ENCODE results near the gene CIBAR2.

Gene CIBAR2

GRCh38 chr16:85083051-85083639, 29.1 kb downstream of the CIBAR2 start:
- DNase-seq (ENCODE audit: low read depth) = no peak
- no peak for TF ChIP-seq CTCF (conservative IDR thresholded peaks at IDR 0.05; ENCODE audit: low read depth, low read length)
- no peak overlapping the region for H3K4me3 ChIP-seq (ENCODE audit: low read length)

- DNase-seq (ENCODE audit: low read depth) = no peak
- TF ChIP-seq CTCF (conservative IDR thresholded peaks at IDR 0.05; ENCODE audit: low read depth, low read length) = no peak
- H3K4me3 ChIP-seq (ENCODE audit: low read length) = no peak overlapping the region
Observed at GRCh38 chr16:85082173-85083050, 29.9 kb downstream of the CIBAR2 start.

GRCh38 chr16:85081765-85082164, 30.5 kb downstream of the CIBAR2 start:
- no peak overlapping the region for H3K4me3 ChIP-seq (ENCODE audit: low read length)
- DNase-seq (ENCODE audit: low read depth) = no peak
- TF ChIP-seq CTCF (conservative IDR thresholded peaks at IDR 0.05; ENCODE audit: low read depth, low read length) = no peak

DNA sequence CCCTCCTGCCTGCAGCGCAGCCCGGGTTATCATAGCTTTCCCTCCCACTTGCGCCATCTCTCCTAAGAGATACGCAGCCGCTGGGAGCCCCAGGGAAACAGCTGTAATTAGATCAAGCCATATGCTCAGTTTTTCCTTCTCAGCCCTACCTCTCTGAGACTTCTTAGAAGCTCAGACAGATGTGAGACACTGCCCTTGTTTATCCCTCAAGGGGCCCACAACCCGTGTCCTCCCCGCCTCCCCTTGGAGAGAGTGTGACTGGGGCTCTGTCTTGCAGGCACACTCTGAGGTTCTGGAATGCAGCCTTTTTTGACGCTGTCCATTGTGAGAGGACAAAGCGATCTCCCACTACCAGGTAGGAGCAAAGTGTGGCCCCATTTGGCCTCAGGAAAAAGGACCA, 31.2 kb downstream of the CIBAR2 start:
- no peak for TF ChIP-seq CTCF (conservative IDR thresholded peaks at IDR 0.05; ENCODE audit: low read depth, low read length)
- DNase-seq (ENCODE audit: low read depth) = no peak
- no peak overlapping the region for H3K4me3 ChIP-seq (ENCODE audit: low read length)

DNA sequence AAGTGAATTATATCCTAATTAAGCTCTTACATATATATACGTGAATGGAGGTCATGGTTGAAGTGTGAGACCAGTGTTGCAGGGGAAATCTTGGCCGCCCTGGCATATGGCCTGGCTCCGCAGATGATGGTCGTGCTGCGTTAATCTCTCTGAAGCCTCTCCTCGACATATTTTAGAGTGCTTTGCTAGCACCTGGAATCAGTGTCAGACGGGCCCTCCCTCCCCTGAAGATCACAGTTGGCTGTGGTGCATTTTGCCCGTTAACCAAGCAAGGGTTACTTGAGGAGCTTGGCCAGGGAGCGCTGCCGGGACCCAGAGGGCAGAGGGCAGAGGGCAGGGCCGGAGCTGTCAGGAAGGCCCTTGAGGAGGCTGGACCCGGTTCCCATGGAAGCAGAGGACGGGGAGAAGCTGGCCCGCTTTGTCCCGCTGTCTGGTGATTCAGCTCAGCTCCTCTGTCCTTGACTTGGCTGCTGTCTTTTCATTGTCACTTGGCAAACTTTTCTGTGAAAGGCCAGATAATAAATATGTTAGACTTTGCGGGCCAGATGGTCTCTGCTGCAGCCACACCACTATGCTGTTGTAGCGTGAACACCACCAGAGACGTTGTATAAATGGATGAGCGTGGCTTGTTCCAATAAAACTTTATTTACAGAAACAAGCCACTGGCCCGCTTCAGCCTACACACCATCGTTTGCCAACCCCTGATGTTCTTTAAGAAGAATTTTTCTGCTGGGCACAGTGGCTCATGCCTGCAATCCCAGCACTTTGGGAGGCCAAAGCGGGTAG, 32.3 kb downstream of the CIBAR2 start:
- DNase-seq (ENCODE audit: low read depth) = no peak
- H3K4me3 ChIP-seq (ENCODE audit: low read length) = no peak overlapping the region
- no peak for TF ChIP-seq CTCF (conservative IDR thresholded peaks at IDR 0.05; ENCODE audit: low read depth, low read length)

GRCh38 chr16:85078952-85079351, 33.3 kb downstream of the CIBAR2 start:
- no peak for DNase-seq (ENCODE audit: low read depth)
- no peak overlapping the region for H3K4me3 ChIP-seq (ENCODE audit: low read length)
- no peak for TF ChIP-seq CTCF (conservative IDR thresholded peaks at IDR 0.05; ENCODE audit: low read depth, low read length)
